Measurements from ENCODE around the gene BRCC3.

Gene BRCC3

DNA sequence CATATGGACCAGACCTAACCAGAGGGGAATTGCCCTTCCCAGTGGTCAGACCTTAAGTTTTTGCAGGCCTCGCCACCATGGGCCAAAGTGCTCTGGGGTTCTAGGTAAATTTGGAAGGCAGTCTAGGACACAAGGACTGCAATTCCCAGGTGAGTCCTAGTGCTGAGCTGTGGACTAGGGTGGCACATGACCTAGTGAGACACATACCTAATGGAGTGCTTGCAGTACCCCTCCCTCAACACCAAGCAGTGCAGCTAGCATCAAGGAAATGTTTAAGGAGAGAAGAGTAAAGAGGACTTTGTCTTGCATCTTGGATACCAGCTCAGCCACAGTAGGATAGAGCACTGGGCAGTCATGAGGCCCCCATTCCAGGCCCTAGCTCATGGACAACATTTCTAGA lies 60.8 kb downstream of the BRCC3 start:
- Histone ChIP-seq H2AFZ (ENCODE audit: low read length) (no peak overlapping the region), H3F3A (ENCODE audit: insufficient read depth, low read length) (no peaks in the 10 kb centered on the region), H3K9me2 (ENCODE audit: low read depth, low read length) (no peaks in the 10 kb centered on the region), H3K9me3 (ENCODE audit: low read length) (no peaks in the 10 kb centered on the region), H3K79me2 (ENCODE audit: insufficient read depth, low read length) (no peaks in the 10 kb centered on the region), H3K27me3 (ENCODE audit: insufficient read depth, low read length) (no peaks in the 10 kb centered on the region), H3K36me3 (ENCODE audit: insufficient read depth, low read length) (no peaks in the 10 kb centered on the region), H3K27ac (ENCODE audit: low read depth, low read length, poor library complexity, severe bottlenecking) (no peak overlapping the region), H3K4me1 (ENCODE audit: insufficient read depth, low read length, severe bottlenecking) (peaks cover 5% of the 10 kb centered on the region), H3K4me3 (ENCODE audit: low read depth, low read length, poor library complexity, severe bottlenecking) (no peak overlapping the region), H3K4me2 (ENCODE audit: low read length) (no peak overlapping the region), H4K20me1 (ENCODE audit: insufficient read depth, low read length) (no peaks in the 10 kb centered on the region), H3K9ac (ENCODE audit: low read length) (no peak overlapping the region)
- no peak for TF ChIP-seq CTCF (IDR thresholded peaks at IDR 0.05; ENCODE audit: low read length)
- TF ChIP-seq EZH2 (IDR thresholded peaks at IDR 0.05; ENCODE audit: borderline replicate concordance, low read length) = no peak

DNA sequence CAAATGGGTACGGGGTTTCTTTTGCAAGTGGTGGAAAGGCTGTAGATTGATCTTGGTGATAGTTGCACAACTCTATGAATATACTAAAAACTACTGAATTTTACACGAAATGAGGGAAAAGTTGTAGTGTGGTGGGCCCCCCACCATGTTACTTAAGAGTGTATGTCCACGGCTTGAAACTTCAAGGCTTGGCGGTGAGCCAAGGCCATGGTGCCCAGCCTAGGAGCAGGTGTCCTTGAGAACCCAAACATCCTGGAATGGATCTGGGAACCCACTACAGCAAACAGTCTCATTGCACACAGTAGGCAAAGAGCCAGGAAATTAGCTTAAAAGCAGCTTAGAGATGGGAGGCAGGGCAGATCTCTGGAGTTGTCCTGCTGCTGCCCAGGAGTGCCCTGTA lies 62.9 kb downstream of the BRCC3 start:
- no peaks in the 10 kb centered on the region for H3K36me3 ChIP-seq (ENCODE audit: insufficient read depth, low read length)
- H3K9me2 ChIP-seq (ENCODE audit: low read depth, low read length) = no peaks in the 10 kb centered on the region
- H3K4me3 ChIP-seq (ENCODE audit: low read depth, low read length, poor library complexity, severe bottlenecking) = no peak overlapping the region
- no peak overlapping the region for H3K27ac ChIP-seq (ENCODE audit: low read depth, low read length, poor library complexity, severe bottlenecking)
- no peaks in the 10 kb centered on the region for H3K9me3 ChIP-seq (ENCODE audit: low read length)
- H3F3A ChIP-seq (ENCODE audit: insufficient read depth, low read length) = no peaks in the 10 kb centered on the region
- no peak overlapping the region for H2AFZ ChIP-seq (ENCODE audit: low read length)
- H3K4me1 ChIP-seq (ENCODE audit: insufficient read depth, low read length, severe bottlenecking) = peaks cover 8% of the 10 kb centered on the region
- H3K27me3 ChIP-seq (ENCODE audit: insufficient read depth, low read length) = no peaks in the 10 kb centered on the region
- no peak overlapping the region for H3K4me2 ChIP-seq (ENCODE audit: low read length)
- H3K79me2 ChIP-seq (ENCODE audit: insufficient read depth, low read length) = no peaks in the 10 kb centered on the region
- TF ChIP-seq EZH2 (IDR thresholded peaks at IDR 0.05; ENCODE audit: borderline replicate concordance, low read length) (no peak), CTCF (IDR thresholded peaks at IDR 0.05; ENCODE audit: low read length) (no peak)
- no peaks in the 10 kb centered on the region for H4K20me1 ChIP-seq (ENCODE audit: insufficient read depth, low read length)
- H3K9ac ChIP-seq (ENCODE audit: low read length) = no peak overlapping the region

DNA sequence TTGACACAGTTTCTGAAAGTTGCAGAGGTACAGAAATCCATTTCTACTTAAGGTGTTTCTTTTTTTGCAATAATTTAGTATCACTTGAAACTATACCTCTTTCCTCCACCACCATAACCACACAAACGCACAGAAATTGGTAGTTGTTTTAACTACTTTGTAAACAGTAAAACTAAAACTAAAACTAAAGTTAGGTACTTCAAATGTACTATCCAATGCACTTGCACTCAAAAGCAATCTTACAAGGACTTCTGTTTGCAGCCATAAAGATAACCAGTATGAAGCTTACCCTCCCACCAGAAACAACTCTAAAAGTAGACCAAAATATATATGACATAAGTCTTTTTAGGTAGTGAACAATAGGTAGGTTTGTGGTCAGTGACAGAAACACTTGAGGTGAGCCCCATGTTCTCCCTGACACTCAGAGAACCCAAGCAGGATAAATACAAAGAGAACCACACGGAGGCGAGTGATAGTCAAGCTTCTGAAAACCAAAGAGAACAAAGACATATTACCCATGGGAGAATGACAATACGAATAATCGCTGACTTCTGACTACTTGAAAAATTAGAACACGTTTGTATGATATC lies 72.7 kb downstream of the BRCC3 start:
- no peak for TF ChIP-seq CTCF (IDR thresholded peaks at IDR 0.05; ENCODE audit: low read length)
- no peak for TF ChIP-seq EZH2 (IDR thresholded peaks at IDR 0.05; ENCODE audit: borderline replicate concordance, low read length)
- H3K4me3 ChIP-seq (ENCODE audit: low read depth, low read length, poor library complexity, severe bottlenecking) = no peak overlapping the region
- no peaks in the 10 kb centered on the region for H4K20me1 ChIP-seq (ENCODE audit: insufficient read depth, low read length)
- no peaks in the 10 kb centered on the region for H3K36me3 ChIP-seq (ENCODE audit: insufficient read depth, low read length)
- no peaks in the 10 kb centered on the region for H3K4me1 ChIP-seq (ENCODE audit: insufficient read depth, low read length, severe bottlenecking)
- H3K9ac ChIP-seq (ENCODE audit: low read length) = no peak overlapping the region
- H2AFZ ChIP-seq (ENCODE audit: low read length) = no peak overlapping the region
- H3K9me2 ChIP-seq (ENCODE audit: low read depth, low read length) = no peaks in the 10 kb centered on the region
- no peaks in the 10 kb centered on the region for H3F3A ChIP-seq (ENCODE audit: insufficient read depth, low read length)
- no peak overlapping the region for H3K27ac ChIP-seq (ENCODE audit: low read depth, low read length, poor library complexity, severe bottlenecking)
- H3K27me3 ChIP-seq (ENCODE audit: insufficient read depth, low read length) = no peaks in the 10 kb centered on the region
- H3K9me3 ChIP-seq (ENCODE audit: low read length) = no peaks in the 10 kb centered on the region
- H3K79me2 ChIP-seq (ENCODE audit: insufficient read depth, low read length) = no peaks in the 10 kb centered on the region
- H3K4me2 ChIP-seq (ENCODE audit: low read length) = no peak overlapping the region
